Upper lobe of right lung (tissue), 1 donor: ENCODE data around the gene KRT20. TPM values are rescaled to one million over a fixed set of nuclear protein-coding genes. Genes with fewer than 3 reads are reported as not detected.

Experiments
- ATAC-seq: fragments of 200-7000 bp; cut with Tn5 transposase; one replicate; pipeline ENCODE4 v1.9.1; 2020; ENCODE audit warnings: mild to moderate bottlenecking, moderate library complexity
- DNase-seq: peaks from one replicate; pipeline ENCODE4 v3.0.0-alpha.2; 2020
- H3K27ac ChIP-seq: fragments of 200-600 bp; one replicate; pipeline ENCODE4 v1.8.0; 2022
- H3K27me3 ChIP-seq: fragments of 200-600 bp; one replicate; pipeline ENCODE4 v1.8.0; 2022; ENCODE audit warnings: mild to moderate bottlenecking
- H3K36me3 ChIP-seq: fragments of 200-600 bp; one replicate; pipeline ENCODE4 v1.8.0; 2022
- H3K4me1 ChIP-seq: fragments of 200-600 bp; one replicate; pipeline ENCODE4 v1.8.0; 2022
- H3K4me3 ChIP-seq: fragments of 200-600 bp; one replicate; pipeline ENCODE4 v1.8.0; 2022; ENCODE audit warnings: mild to moderate bottlenecking
- H3K9me3 ChIP-seq: fragments of 200-600 bp; one replicate; pipeline ENCODE4 v1.8.0; 2022
- intact Hi-C: fragments of 100-400 bp; cut with DNase I; formaldehyde crosslinking; loops from one replicate; pipeline ENCODE4 v1.11.0; 2022
- total RNA-seq: library from RNA; stranded (reverse); fragmentation: NEBNext Ultra II Directional; extraction: Animal tissue kit (Norgen Biotek cat#: 25700); gene quantifications from one replicate; pipeline ENCODE4 v1.2.1, GENCODE V29; 2021
- TF ChIP-seq, protein P1 (sequence below): fragments of 200-600 bp; IDR thresholded peaks from one replicate; pipeline ENCODE4 v1.8.0; 2022; ENCODE audit warnings: antibody characterized with exemption
- donor health status: DM: no; HTN: yes; CAD: no; lungs with severe emphysema.

KRT20 gene
- total RNA-seq, 1 donor from 2014 or later, result not detected

DNA sequence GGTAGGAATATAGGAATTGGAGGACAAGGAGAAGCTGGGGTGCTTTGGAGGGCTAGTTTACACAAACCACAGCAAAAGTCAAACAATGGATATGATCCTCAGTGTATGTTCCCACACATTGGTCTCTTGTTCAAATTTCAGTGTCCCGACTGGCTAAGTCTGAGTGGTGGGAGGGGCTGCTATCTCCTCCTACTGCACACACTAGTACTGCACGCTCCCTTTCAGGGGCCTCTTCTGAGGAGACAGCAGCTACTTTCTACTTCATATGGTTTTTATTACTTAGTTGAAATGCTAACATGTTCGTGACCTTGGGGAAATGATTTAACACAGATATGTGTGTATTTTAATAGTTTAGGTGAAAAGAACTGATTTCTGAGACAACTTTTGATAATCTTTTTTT, 43.8 kb downstream of the KRT20 start:
- DNase-seq, result no peak
- Histone ChIP-seq H3K27me3 (no peaks in the 10 kb centered on the region), H3K4me3 (no peak overlapping the region), H3K4me1 (no peaks in the 10 kb centered on the region), H3K27ac (no peak overlapping the region), H3K36me3 (no peaks in the 10 kb centered on the region), H3K9me3 (no peaks in the 10 kb centered on the region)
- TF ChIP-seq, protein P1, sequence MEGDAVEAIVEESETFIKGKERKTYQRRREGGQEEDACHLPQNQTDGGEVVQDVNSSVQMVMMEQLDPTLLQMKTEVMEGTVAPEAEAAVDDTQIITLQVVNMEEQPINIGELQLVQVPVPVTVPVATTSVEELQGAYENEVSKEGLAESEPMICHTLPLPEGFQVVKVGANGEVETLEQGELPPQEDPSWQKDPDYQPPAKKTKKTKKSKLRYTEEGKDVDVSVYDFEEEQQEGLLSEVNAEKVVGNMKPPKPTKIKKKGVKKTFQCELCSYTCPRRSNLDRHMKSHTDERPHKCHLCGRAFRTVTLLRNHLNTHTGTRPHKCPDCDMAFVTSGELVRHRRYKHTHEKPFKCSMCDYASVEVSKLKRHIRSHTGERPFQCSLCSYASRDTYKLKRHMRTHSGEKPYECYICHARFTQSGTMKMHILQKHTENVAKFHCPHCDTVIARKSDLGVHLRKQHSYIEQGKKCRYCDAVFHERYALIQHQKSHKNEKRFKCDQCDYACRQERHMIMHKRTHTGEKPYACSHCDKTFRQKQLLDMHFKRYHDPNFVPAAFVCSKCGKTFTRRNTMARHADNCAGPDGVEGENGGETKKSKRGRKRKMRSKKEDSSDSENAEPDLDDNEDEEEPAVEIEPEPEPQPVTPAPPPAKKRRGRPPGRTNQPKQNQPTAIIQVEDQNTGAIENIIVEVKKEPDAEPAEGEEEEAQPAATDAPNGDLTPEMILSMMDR, result no peak
- ATAC-seq, result no peak
- intact Hi-C loops, result no loop called here

DNA sequence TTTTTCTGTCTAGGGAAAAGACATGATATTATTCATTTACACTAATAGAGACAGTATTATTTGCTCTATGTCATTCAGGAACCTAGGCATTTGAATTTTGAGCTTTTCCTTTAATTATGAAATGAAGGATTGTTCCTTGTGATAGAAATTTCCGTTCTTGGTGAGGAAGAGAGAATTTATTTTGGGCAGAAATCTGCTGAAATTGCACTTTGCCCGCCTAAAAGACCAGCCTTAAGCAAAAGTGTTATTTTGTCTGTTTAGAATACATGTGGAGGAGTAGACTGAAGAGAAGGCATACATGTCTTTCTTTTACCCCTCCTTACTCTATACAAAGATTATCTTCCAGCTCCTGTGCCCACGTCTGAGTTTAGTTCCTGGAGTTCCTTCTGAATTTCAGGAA, 45.8 kb downstream of the KRT20 start:
- Histone ChIP-seq H3K27me3 (no peaks in the 10 kb centered on the region), H3K27ac (no peak overlapping the region), H3K36me3 (no peaks in the 10 kb centered on the region), H3K4me3 (no peak overlapping the region), H3K9me3 (no peaks in the 10 kb centered on the region), H3K4me1 (no peaks in the 10 kb centered on the region)
- DNase-seq (no peak), ATAC-seq (no peak)
- TF ChIP-seq, protein P1, result no peak
- intact Hi-C loops, result no loop called here

DNA sequence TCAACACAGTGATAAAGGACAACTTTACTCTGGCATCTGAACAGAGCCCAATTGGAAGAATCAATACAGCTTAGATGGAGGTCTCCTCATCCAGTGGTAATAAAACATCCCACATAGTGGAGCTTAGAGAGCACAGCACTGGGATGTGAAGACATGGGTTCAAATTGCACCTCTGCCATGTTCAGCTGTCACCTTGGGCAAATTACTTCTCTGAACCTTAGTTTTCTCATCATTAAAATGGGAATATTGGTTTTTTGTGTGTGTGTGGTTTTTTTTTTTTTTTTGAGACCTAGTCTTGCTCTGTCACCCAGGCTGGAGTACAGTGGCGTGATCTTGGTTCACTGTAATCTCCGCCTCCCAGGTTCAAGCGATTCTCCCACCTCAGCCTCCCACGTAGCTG, 49.0 kb downstream of the KRT20 start:
- no peak overlapping the region for H3K4me3 ChIP-seq
- DNase-seq (no peak), ATAC-seq (no peak)
- intact Hi-C loops, result no loop called here
- no peak overlapping the region for H3K27ac ChIP-seq
- H3K36me3 ChIP-seq, result no peaks in the 10 kb centered on the region
- no peaks in the 10 kb centered on the region for H3K4me1 ChIP-seq
- H3K27me3 ChIP-seq, result no peaks in the 10 kb centered on the region
- TF ChIP-seq, protein P1, result no peak
- no peaks in the 10 kb centered on the region for H3K9me3 ChIP-seq

DNA sequence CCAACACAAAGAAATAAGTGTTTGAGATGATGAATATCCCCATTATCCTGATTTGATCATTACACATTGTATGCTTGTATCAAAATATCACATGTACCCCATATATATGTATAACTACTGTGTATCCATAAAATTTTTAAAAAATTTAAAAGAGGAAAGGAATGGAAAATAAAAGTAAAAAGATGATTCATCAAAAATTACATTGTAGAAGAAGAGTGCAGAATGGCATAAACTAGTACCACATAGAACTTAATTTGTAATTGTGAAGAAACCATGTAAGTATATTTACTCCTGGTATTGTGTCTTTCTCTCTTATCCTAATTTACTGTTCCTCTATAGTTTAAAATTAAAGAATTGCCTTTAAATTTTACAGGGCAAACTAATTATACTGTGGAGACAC, 51.2 kb downstream of the KRT20 start:
- H3K4me3 ChIP-seq, result no peak overlapping the region
- no peak for ATAC-seq
- intact Hi-C loops, result no loop called here
- H3K9me3 ChIP-seq, result no peaks in the 10 kb centered on the region
- H3K4me1 ChIP-seq, result no peaks in the 10 kb centered on the region
- no peak overlapping the region for H3K27ac ChIP-seq
- no peaks in the 10 kb centered on the region for H3K27me3 ChIP-seq
- TF ChIP-seq, protein P1, result no peak
- no peaks in the 10 kb centered on the region for H3K36me3 ChIP-seq
- DNase-seq, result no peak

DNA sequence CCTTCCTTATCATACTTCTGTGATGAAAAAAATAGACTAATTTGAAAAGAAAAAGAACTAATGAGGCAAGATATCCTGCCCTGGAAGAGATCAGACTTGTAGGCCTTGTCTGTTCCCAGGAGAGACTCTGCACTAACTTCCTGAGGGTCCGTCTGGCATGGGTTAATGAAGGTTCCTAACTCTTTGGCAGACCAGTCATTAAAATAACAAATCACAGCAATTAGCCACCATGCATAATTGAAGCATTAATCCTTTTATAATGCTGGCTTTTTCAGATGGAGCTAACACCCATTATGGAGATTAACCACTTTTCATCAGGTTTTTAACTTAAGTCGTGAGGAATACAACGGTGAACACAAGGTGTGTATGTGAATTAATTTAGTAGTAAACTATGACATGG, 52.2 kb downstream of the KRT20 start:
- intact Hi-C loops, result no loop called here
- no peak overlapping the region for H3K4me3 ChIP-seq
- no peak for ATAC-seq
- H3K36me3 ChIP-seq, result no peaks in the 10 kb centered on the region
- DNase-seq, result no peak
- no peak overlapping the region for H3K27ac ChIP-seq
- H3K9me3 ChIP-seq, result no peaks in the 10 kb centered on the region
- H3K27me3 ChIP-seq, result no peaks in the 10 kb centered on the region
- TF ChIP-seq, protein P1, result no peak
- no peaks in the 10 kb centered on the region for H3K4me1 ChIP-seq

DNA sequence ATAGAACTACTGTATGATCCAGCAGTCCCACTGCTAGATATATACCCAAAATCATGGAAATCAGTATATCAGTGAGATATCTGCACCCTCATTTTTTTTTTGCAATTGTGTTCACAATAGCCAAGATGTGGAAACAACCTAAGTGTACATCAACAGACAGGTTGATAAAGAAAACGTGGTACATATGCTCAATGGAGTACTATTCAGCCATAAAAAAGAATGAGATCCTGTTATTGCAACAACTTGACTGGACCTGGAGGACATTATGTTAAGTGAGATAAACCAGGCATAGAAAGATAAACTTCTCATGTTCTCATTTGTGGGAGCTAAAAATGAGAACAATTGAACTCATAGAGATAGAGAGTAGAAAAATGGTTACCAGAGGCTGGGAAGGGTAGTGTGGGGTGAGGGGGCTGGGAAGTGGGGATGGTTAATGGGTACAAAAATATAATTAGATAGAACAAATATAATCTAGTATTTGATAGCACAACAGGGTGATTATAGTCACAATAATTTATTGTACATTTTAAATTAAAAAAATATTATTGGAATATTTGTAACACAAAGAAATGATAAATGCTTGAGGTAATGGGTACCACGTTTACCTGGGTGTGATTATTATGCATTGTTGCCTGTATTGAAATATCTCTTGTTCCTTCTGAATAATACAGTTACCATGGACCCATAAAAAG, 54.8 kb downstream of the KRT20 start:
- TF ChIP-seq, protein P1, result no peak
- intact Hi-C loops, result no loop called here
- ATAC-seq, result no peak
- Histone ChIP-seq H3K9me3 (no peaks in the 10 kb centered on the region), H3K27ac (no peak overlapping the region), H3K4me1 (no peaks in the 10 kb centered on the region), H3K36me3 (no peaks in the 10 kb centered on the region), H3K4me3 (no peak overlapping the region), H3K27me3 (no peaks in the 10 kb centered on the region)
- no peak for DNase-seq
